Adrenal gland (tissue), 5 donors: Measurements from ENCODE around the gene CACHD1.

Experiments used
- CTCF ChIP-seq, 6 experiments: fragments of 450-650 bp in 4 of 6; fragments of 200-600 bp in 2 of 6; sonication (generic) in 1 of 6; IDR thresholded peaks; 1 replicate in 5 of 6; 2 replicates in 1 of 6; pipeline versions ENCODE4 v1.5.1 to v1.8.0; 2016 to 2021; ENCODE audit warnings: antibody characterized with exemption in 6 of 6, mild to moderate bottlenecking in 2 of 6, moderate library complexity in 1 of 6
- POLR2A ChIP-seq, 2 donors: fragments of 450-650 bp; IDR thresholded peaks; one replicate each; pipeline ENCODE4 v1.6.1; 2017; ENCODE audit warnings: antibody characterized with exemption in 2 of 2, mild to moderate bottlenecking in 2 of 2, moderate library complexity in 1 of 2
- donor health status: DM: no; HTN: no; CAD: no.

GRCh38 chr1:64681043-64681442, 211.1 kb downstream of the CACHD1 start:
- TF ChIP-seq POLR2A (IDR thresholded peaks at IDR 0.05) (no peak), CTCF (IDR thresholded peaks at IDR 0.05) (no peak)
